Measurements from ENCODE around the gene FNDC3B. TPM values are rescaled to one million over a fixed set of nuclear protein-coding genes. Genes with fewer than 3 reads are reported as not detected.
A peak's percentile ranks its signal among the peaks of the same experiment; 100 is the strongest.

FNDC3B gene
- total RNA-seq, 1 experiment from 2014 or later, result 173 TPM

DNA sequence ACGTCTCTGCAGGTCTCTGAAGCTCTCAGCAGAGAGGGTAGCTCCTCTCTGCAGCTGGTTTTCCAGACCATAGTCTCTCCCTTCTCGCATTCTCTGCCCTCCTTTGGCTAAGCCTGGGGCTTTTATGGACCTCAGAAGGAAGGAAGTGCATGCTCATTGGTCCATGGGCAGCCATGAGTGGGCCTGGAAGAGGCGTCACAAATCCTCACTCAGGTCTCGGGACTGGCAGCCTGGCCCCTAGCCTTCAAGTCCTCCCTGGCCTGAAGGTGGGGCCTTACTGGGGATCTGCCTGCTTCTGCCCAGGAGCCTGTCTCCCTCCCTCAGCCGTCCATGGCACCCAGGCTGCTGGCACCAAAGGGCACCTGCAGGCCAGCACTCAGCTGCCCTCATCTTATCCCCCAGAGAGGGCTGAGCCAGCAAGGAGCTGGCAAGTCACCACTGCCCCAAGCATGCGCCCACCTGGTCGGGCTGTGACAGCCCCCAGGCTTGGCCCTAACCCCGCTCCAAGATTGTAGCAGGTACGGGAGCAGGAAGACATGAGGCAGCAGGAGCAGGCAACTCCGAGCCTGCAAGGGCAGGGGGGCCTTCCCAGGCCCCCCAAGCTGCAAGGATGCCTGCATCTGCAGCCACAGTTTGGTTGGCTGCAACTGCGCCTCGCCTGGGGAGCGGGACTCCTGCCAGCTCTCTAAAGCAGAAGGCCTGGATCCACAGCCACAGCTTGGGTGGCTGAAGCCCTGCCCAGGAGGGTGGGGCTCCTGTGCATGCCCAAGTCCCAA is 371.5 kb downstream of the FNDC3B start:
- DNase-seq (ENCODE audit: low read depth, low spot score), result no peak
- BruUV-seq (replicated peaks), result no TSS peak
- CTCF ChIA-PET, result interaction anchor here (0.8 to 0.9 kb wide), 2 partner anchors 16 to 51 kb away, joined by 3 to 4 read pairs; no protein-coding TSS in a partner anchor

DNA sequence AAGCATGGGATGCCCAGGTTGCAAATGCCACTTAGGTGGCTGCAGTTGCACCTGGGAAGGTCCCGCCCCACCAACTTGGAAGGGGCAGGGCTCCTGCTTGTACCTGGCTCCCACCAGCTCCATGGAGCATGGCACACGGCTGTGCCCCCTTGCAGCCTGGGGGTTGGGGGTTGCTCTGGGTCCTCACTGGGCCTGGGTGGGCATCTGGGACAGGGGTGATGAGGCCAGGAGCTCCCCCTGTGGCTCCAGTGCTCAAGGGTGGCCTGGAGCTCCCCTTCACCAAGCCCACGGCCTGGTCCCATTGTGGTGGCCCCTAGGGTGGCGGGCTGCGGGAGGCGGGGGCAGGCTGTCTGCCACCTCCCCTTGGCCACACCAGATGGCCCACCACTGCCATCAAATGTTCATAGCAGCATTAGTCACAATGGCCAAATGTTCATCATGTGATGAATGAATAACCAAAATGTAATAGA is 372.1 kb downstream of the FNDC3B start:
- Histone ChIP-seq H3K36me3 (ENCODE audit: control insufficient read depth, insufficient read depth, low read length) (no peaks in the 10 kb centered on the region), H3K9me3 (ENCODE audit: control insufficient read depth, insufficient read depth, low read depth, low read length) (no peaks in the 10 kb centered on the region), H3K27ac (ENCODE audit: low read length) (no peak overlapping the region), H3K4me1 (ENCODE audit: control insufficient read depth, insufficient read depth, low read length) (no peaks in the 10 kb centered on the region), H3K27me3 (ENCODE audit: control insufficient read depth, insufficient read depth, low read length) (no peaks in the 10 kb centered on the region; the same call in 1 of the 2 replicates), H3K4me3 (ENCODE audit: low read depth in 2 of 2, low read length in 2 of 2) (no peak overlapping the region)
- DNase-seq (ENCODE audit: low read depth, low spot score) (no peak), ATAC-seq (no peak)
- intact Hi-C loops (cut with micrococcal nuclease; ENCODE audit: unreplicated experiment), result no loop called here
- in situ Hi-C loops (cut with HindIII; ENCODE audit: low pct_unique_long_range_greater_than_20kb, low sequenced_read_pairs), result no loop called here
- POLR2A ChIA-PET, result no interaction called here
- TF ChIP-seq POLR2AphosphoS5 (IDR thresholded peaks at IDR 0.05; ENCODE audit: low read depth, low read length), result no peak
- TF ChIP-seq SIN3A (IDR thresholded peaks at IDR 0.05; ENCODE audit: borderline replicate concordance, insufficient read depth, low read depth, low read length), result no peak
- TF ChIP-seq TCF7L2 (IDR thresholded peaks at IDR 0.05; ENCODE audit: low read depth, low read length), result no peak
- TF ChIP-seq, protein P1, sequence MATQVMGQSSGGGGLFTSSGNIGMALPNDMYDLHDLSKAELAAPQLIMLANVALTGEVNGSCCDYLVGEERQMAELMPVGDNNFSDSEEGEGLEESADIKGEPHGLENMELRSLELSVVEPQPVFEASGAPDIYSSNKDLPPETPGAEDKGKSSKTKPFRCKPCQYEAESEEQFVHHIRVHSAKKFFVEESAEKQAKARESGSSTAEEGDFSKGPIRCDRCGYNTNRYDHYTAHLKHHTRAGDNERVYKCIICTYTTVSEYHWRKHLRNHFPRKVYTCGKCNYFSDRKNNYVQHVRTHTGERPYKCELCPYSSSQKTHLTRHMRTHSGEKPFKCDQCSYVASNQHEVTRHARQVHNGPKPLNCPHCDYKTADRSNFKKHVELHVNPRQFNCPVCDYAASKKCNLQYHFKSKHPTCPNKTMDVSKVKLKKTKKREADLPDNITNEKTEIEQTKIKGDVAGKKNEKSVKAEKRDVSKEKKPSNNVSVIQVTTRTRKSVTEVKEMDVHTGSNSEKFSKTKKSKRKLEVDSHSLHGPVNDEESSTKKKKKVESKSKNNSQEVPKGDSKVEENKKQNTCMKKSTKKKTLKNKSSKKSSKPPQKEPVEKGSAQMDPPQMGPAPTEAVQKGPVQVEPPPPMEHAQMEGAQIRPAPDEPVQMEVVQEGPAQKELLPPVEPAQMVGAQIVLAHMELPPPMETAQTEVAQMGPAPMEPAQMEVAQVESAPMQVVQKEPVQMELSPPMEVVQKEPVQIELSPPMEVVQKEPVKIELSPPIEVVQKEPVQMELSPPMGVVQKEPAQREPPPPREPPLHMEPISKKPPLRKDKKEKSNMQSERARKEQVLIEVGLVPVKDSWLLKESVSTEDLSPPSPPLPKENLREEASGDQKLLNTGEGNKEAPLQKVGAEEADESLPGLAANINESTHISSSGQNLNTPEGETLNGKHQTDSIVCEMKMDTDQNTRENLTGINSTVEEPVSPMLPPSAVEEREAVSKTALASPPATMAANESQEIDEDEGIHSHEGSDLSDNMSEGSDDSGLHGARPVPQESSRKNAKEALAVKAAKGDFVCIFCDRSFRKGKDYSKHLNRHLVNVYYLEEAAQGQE (IDR thresholded peaks at IDR 0.05; ENCODE audit: insufficient read depth in 1 of 2, low read depth in 2 of 2, low read length in 1 of 2), result no peak
- TF ChIP-seq, protein P2, sequence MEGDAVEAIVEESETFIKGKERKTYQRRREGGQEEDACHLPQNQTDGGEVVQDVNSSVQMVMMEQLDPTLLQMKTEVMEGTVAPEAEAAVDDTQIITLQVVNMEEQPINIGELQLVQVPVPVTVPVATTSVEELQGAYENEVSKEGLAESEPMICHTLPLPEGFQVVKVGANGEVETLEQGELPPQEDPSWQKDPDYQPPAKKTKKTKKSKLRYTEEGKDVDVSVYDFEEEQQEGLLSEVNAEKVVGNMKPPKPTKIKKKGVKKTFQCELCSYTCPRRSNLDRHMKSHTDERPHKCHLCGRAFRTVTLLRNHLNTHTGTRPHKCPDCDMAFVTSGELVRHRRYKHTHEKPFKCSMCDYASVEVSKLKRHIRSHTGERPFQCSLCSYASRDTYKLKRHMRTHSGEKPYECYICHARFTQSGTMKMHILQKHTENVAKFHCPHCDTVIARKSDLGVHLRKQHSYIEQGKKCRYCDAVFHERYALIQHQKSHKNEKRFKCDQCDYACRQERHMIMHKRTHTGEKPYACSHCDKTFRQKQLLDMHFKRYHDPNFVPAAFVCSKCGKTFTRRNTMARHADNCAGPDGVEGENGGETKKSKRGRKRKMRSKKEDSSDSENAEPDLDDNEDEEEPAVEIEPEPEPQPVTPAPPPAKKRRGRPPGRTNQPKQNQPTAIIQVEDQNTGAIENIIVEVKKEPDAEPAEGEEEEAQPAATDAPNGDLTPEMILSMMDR (IDR thresholded peaks at IDR 0.05), result no peak
- BruUV-seq (replicated peaks), result no TSS peak
- CTCF ChIA-PET, result interaction anchor here (0.9 kb wide), 1 partner anchor 50 kb away, joined by 4 read pairs; no protein-coding TSS in a partner anchor

More for the DNA sequence above, 371.5 kb downstream of the FNDC3B start:
- intact Hi-C loops (cut with micrococcal nuclease; ENCODE audit: unreplicated experiment), result no loop called here
- H3K4me3 ChIP-seq (ENCODE audit: low read depth in 2 of 2, low read length in 2 of 2), result no peak overlapping the region
- no peaks in the 10 kb centered on the region for H3K9me3 ChIP-seq (ENCODE audit: control insufficient read depth, insufficient read depth, low read depth, low read length)
- peak; percentile 56 for ATAC-seq
- TF ChIP-seq, protein P2 (IDR thresholded peaks at IDR 0.05), result no peak
- TF ChIP-seq TCF7L2 (IDR thresholded peaks at IDR 0.05; ENCODE audit: low read depth, low read length) (no peak), POLR2AphosphoS5 (IDR thresholded peaks at IDR 0.05; ENCODE audit: low read depth, low read length) (no peak), SIN3A (IDR thresholded peaks at IDR 0.05; ENCODE audit: borderline replicate concordance, insufficient read depth, low read depth, low read length) (no peak)
- TF ChIP-seq, protein P1 (IDR thresholded peaks at IDR 0.05; ENCODE audit: insufficient read depth in 1 of 2, low read depth in 2 of 2, low read length in 1 of 2), result no peak
- in situ Hi-C loops (cut with HindIII; ENCODE audit: low pct_unique_long_range_greater_than_20kb, low sequenced_read_pairs), result no loop called here
- H3K27ac ChIP-seq (ENCODE audit: low read length), result no peak overlapping the region
- H3K27me3 ChIP-seq (ENCODE audit: control insufficient read depth, insufficient read depth, low read length), result no peaks in the 10 kb centered on the region; the same call in 1 of the 2 replicates
- POLR2A ChIA-PET, result no interaction called here
- H3K4me1 ChIP-seq (ENCODE audit: control insufficient read depth, insufficient read depth, low read length), result no peaks in the 10 kb centered on the region
- H3K36me3 ChIP-seq (ENCODE audit: control insufficient read depth, insufficient read depth, low read length), result no peaks in the 10 kb centered on the region
